GM21447 (cell line): ENCODE measurements around the gene CEP57L1.
"Not testable (repeated sequence)": the region's sequence is repeated elsewhere in the genome, so short reads cannot be mapped to it uniquely, and the experiment has no call there.

Experiments used
- ATAC-seq: cut with Tn5 transposase; IDR thresholded peaks from one replicate; pipeline ENCODE4 v1.9.1; 2021; ENCODE audit not compliant: unreplicated experiment

CEP57L1 gene

DNA sequence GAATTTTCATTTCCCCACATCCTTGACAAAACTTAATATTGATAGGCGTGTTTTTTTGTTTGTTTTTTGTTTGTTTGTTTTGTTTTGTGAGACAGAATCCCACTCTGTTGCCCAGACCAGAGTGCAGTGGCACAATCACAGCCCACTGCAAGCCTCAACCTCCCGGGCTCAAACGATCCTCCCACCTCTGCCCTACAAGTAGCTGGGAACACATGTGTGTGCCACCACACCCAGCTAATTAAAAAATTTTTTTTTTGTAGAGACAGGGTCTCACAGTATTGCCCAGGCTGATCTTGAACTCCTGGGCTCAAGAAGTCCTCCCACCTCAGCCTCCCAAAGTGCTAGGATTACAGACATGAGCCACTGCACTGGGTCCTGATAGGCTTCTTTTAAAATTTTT is 9.2 kb downstream of the CEP57L1 start:
- no peak for ATAC-seq

DNA sequence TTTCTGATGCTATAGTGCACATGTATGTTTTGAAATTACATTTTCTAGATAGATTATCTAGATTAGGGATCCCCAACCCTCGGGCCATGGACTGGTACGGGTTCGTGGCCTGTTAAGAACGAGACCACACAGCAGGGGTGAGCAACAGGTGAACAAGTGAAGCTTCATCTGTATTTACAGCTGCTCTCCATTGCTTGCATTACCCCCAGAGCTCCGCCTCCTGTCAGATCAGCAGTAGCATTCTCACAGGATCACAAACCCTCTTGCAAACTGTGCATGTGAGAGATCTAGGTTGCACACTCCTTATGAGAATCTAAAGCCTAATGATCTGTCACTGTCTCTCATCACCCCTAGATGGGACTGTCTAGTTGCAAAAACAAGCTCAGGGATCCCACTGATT is 10.4 kb downstream of the CEP57L1 start:
- ATAC-seq: no peak

- ATAC-seq: not testable (repeated sequence)
These were observed 14.4 kb downstream of the CEP57L1 start for GRCh38 chr6:109109663-109110062.

- not testable (repeated sequence) for ATAC-seq
These were observed 17.4 kb downstream of the CEP57L1 start for GRCh38 chr6:109112663-109113062.

- ATAC-seq: peak; percentile 82
These were observed 22.2 kb downstream of the CEP57L1 start for GRCh38 chr6:109117346-109118035.

GRCh38 chr6:109118337-109118736 is 23.0 kb downstream of the CEP57L1 start:
- no peak for ATAC-seq

DNA sequence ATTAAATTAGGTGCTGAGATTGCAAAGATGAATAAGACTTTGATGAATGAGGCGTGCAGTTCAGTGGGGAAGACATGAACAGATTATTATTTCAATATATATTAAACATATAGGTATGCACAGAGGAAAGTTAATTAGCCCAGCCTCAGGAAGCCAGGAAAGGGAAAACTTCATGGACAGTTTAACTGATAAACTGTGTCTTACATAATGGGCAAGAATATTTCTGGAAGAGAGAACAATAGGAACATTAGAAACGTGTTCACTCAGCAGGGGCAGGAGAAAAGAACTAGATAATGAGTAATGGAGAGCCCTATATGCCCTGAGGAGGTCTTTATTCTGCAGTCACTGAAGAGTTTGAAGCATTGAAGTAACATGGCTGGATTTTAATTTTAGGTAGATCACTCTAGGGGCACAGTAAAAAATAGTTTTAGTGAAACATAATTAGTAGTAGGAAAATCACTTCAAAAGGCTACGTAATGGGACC is 23.6 kb downstream of the CEP57L1 start:
- no peak for ATAC-seq

GRCh38 chr6:109121411-109121810 is 26.1 kb downstream of the CEP57L1 start:
- no peak for ATAC-seq

DNA sequence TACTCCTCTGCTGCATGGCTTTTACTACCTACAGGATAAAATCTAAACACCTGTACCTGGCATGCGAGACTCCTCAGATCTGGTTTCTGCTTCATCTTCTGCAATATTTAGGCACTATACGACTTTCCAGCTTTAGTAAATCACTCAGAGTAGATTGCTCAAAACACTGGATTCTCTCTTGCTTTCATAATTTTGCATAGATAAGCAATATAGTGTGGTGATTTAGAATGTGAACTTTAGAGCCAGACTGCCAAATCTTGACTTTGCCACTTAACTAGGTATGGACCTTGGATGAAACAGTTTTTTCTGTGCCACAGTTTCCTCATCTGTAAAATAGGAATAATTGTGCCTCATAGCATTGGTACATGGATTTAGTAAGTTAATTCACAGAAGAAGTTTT is 28.9 kb downstream of the CEP57L1 start:
- no peak for ATAC-seq

- no peak for ATAC-seq
These were observed 30.2 kb downstream of the CEP57L1 start for GRCh38 chr6:109125504-109125903.

- ATAC-seq: no peak
These were observed 34.8 kb downstream of the CEP57L1 start for GRCh38 chr6:109130065-109130464.

- ATAC-seq: not testable (repeated sequence)
These were observed 40.3 kb downstream of the CEP57L1 start for GRCh38 chr6:109135600-109135999.

DNA sequence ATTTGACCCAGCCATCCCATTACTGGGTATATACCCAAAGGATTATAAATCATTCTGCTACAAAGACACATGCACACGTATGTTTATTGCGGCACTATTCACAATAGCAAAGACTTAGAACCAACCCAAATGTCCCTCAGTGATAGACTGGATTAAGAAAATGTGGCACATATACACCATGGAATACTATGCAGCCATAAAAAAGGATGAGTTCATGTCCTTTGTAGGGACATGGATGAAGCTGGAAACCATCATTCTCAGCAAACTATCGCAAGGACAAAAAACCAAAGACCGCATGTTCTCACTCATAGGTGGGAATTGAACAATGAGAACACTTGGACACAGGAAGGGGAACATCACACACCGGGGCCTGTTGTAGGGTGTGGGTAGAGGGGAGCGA is 40.7 kb downstream of the CEP57L1 start:
- not testable (repeated sequence) for ATAC-seq

GRCh38 chr6:109136530-109136929 is 41.2 kb downstream of the CEP57L1 start:
- not testable (repeated sequence) for ATAC-seq

GRCh38 chr6:109139109-109139508 is 43.8 kb downstream of the CEP57L1 start:
- no peak for ATAC-seq

DNA sequence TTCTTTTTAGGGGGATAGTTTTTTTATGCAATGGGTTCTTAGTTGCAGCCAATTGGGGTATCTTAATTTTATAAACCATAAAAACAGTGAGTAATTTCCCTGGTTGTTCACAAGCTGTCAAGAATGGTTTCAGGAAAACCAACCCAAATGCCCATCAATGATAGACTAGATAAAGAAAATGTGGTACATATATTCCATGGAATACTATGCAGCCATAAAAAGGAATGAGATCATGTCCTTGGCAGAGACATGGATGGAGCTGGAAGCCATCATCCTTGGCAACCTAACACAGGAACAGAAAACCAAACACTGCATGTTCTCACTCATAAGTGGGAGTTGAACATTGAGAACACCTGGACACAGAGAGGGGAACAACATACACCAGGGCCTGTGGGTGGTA is 46.8 kb downstream of the CEP57L1 start:
- ATAC-seq: not testable (repeated sequence)

- no peak for ATAC-seq
These were observed 47.9 kb downstream of the CEP57L1 start for GRCh38 chr6:109143191-109143590.

- not testable (repeated sequence) for ATAC-seq
These were observed 52.9 kb downstream of the CEP57L1 start for GRCh38 chr6:109148251-109148650.

- ATAC-seq: not testable (repeated sequence)
These were observed 53.4 kb downstream of the CEP57L1 start for GRCh38 chr6:109148716-109149115.

GRCh38 chr6:109153752-109154151 is 58.4 kb downstream of the CEP57L1 start:
- ATAC-seq: no peak

GRCh38 chr6:109164331-109164730 is 69.0 kb downstream of the CEP57L1 start:
- ATAC-seq: no peak

DNA sequence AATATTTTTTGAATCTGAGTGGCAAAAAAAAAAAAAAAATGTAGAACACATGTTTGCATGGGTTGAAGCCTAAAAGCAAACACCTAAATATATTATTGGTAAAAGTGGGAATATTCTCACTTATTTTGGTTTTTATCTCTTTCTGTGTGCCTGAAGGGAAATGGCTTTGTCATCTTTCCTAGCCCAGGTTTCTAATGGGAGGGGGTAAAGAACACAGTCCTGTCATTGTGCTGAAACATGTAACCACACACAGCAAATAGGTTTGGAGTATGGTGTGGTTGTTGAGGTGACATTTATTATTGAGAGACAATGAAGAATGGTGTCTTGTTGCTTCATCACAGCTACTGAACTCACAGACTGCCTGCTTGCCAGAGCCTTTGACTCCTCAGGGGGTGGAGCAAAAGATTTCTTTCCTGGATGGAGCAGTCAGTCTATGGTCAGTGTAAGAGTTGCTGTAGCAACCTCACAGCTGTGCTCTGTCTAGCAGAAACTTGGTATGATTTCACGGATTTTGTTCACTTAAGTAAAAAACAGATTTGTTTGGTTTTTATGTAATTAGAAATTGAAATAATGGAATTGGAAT is 70.2 kb downstream of the CEP57L1 start:
- ATAC-seq: no peak

DNA sequence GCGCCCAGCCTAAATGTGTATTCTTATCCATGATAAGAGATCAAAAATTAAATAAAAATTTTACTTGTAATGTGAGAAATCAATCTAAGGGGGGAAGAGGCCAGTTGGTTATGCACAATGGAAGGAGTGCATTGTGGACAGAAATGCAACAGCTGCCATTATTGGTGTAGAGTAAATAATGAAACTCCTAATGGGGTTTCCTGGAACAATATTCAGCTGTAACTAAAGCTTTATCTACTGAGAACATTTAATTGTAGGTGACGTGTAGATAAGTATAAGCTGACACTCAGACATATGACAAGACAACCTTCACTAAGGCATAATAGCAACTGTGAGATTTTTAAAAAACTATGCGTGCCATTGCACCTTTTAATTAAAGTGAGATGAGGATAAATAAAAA is 71.4 kb downstream of the CEP57L1 start:
- ATAC-seq: no peak
